ENCODE results near the gene MEAF6. TPM values are rescaled to one million over a fixed set of nuclear protein-coding genes. Genes with fewer than 3 reads are reported as not detected.

Gene MEAF6
- total RNA-seq, 2 donors from 2014 or later: 50.4 to 51.7 TPM

GRCh38 chr1:37497832-37498231, 16.7 kb downstream of the MEAF6 start:
- no peaks in the 10 kb centered on the region for H3K9me3 Mint-ChIP-seq
- no peak for DNase-seq
- Histone ChIP-seq H3K9me3 (ENCODE audit: control insufficient read depth, low read length) (no peaks in the 10 kb centered on the region), H3K4me3 (ENCODE audit: low read length) (no peak overlapping the region), H3K9ac (ENCODE audit: extremely low read depth, low read length, poor library complexity, severe bottlenecking) (no peak overlapping the region), H3K27ac (ENCODE audit: low read depth, low read length) (no peak overlapping the region), H3K36me3 (ENCODE audit: control insufficient read depth, insufficient read depth, low read length) (peaks cover 68% of the 10 kb centered on the region), H3K4me1 (ENCODE audit: control insufficient read depth, insufficient read depth, low read length) (no peaks in the 10 kb centered on the region), H3K27me3 (ENCODE audit: control insufficient read depth, insufficient read depth, low read length, poor library complexity, severe bottlenecking) (no peaks in the 10 kb centered on the region)
- no peaks in the 10 kb centered on the region for H3K27me3 Mint-ChIP-seq (ENCODE audit: insufficient read depth)
- no peak overlapping the region for H3K4me3 Mint-ChIP-seq
- 95 to 100% methylated on average over 2 of the region's 2 CpGs for whole genome bisulfite sequencing, 2 experiments (ENCODE audit: insufficient coverage in 1 of 2, insufficient read length in 1 of 2)
- no peaks in the 10 kb centered on the region for H3K4me1 Mint-ChIP-seq
- peaks cover 38% of the 10 kb centered on the region for H3K36me3 Mint-ChIP-seq (ENCODE audit: low read depth)
- TF ChIP-seq, protein P1, sequence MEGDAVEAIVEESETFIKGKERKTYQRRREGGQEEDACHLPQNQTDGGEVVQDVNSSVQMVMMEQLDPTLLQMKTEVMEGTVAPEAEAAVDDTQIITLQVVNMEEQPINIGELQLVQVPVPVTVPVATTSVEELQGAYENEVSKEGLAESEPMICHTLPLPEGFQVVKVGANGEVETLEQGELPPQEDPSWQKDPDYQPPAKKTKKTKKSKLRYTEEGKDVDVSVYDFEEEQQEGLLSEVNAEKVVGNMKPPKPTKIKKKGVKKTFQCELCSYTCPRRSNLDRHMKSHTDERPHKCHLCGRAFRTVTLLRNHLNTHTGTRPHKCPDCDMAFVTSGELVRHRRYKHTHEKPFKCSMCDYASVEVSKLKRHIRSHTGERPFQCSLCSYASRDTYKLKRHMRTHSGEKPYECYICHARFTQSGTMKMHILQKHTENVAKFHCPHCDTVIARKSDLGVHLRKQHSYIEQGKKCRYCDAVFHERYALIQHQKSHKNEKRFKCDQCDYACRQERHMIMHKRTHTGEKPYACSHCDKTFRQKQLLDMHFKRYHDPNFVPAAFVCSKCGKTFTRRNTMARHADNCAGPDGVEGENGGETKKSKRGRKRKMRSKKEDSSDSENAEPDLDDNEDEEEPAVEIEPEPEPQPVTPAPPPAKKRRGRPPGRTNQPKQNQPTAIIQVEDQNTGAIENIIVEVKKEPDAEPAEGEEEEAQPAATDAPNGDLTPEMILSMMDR (conservative IDR thresholded peaks at IDR 0.05): no peak
- no peak overlapping the region for H3K27ac Mint-ChIP-seq

- no peak overlapping the region for H3K4me3 Mint-ChIP-seq
- no peak overlapping the region for H3K4me3 ChIP-seq (ENCODE audit: low read length)
- H3K36me3 ChIP-seq (ENCODE audit: control insufficient read depth, insufficient read depth, low read length): peaks cover 65% of the 10 kb centered on the region
- H3K27me3 Mint-ChIP-seq (ENCODE audit: insufficient read depth): no peaks in the 10 kb centered on the region
- peaks cover 33% of the 10 kb centered on the region for H3K36me3 Mint-ChIP-seq (ENCODE audit: low read depth)
- no peaks in the 10 kb centered on the region for H3K27me3 ChIP-seq (ENCODE audit: control insufficient read depth, insufficient read depth, low read length, poor library complexity, severe bottlenecking)
- no peak overlapping the region for H3K27ac Mint-ChIP-seq
- 80 to 89% methylated on average over 1 of the region's 1 CpG for WGBS, 2 experiments (ENCODE audit: insufficient coverage in 1 of 2, insufficient read length in 1 of 2)
- H3K4me1 Mint-ChIP-seq: no peaks in the 10 kb centered on the region
- no peak overlapping the region for H3K27ac ChIP-seq (ENCODE audit: low read depth, low read length)
- H3K9me3 ChIP-seq (ENCODE audit: control insufficient read depth, low read length): no peaks in the 10 kb centered on the region
- no peaks in the 10 kb centered on the region for H3K4me1 ChIP-seq (ENCODE audit: control insufficient read depth, insufficient read depth, low read length)
- DNase-seq: no peak
- TF ChIP-seq, protein P1 (conservative IDR thresholded peaks at IDR 0.05): no peak
- no peak overlapping the region for H3K9ac ChIP-seq (ENCODE audit: extremely low read depth, low read length, poor library complexity, severe bottlenecking)
- no peaks in the 10 kb centered on the region for H3K9me3 Mint-ChIP-seq
Observed at GRCh38 chr1:37495875-37496274, 18.7 kb downstream of the MEAF6 start.

DNA sequence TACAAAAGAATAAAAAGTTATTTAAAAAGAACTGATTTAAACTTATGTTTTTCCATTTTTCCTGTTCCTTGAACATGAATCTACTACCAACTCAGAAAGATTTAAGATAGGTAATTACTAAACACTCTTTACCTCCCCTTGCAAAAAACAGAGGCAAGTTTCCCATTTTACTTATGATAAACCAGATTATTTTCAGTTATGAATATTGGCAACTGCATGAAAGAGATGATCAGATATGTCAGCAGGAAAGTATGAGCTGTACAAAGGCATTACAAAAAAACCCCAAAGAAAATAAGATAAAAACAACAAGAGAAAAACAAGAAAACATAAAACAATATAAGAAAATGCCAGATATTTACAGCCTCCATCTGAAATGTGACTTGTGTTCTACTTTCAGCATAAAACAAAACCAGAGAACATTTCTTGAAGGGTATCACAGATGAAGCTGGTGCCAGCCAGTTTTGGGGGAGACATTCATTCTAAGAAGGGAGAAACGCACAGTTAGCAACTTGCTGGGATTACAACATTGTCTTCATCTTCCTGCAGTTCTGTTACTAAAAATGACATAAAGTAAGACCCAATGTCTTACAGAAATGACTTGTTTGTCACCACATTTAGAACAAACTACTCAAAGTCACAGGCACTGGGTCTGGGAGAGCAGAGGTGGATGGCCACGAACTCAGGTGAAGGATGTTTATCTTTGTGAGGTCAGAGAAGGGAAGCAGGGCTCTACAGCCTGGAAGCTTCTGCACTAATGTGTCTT, 21.0 kb downstream of the MEAF6 start:
- no peak overlapping the region for H3K4me3 Mint-ChIP-seq
- H3K9me3 Mint-ChIP-seq: no peaks in the 10 kb centered on the region
- no peaks in the 10 kb centered on the region for H3K9me3 ChIP-seq (ENCODE audit: control insufficient read depth, low read length)
- DNase-seq: no peak
- peaks cover 57% of the 10 kb centered on the region for H3K36me3 ChIP-seq (ENCODE audit: control insufficient read depth, insufficient read depth, low read length)
- H3K27me3 ChIP-seq (ENCODE audit: control insufficient read depth, insufficient read depth, low read length, poor library complexity, severe bottlenecking): no peaks in the 10 kb centered on the region
- H3K9ac ChIP-seq (ENCODE audit: extremely low read depth, low read length, poor library complexity, severe bottlenecking): no peak overlapping the region
- no peaks in the 10 kb centered on the region for H3K4me1 Mint-ChIP-seq
- no peak overlapping the region for H3K27ac ChIP-seq (ENCODE audit: low read depth, low read length)
- WGBS, 2 experiments (ENCODE audit: insufficient coverage in 1 of 2, insufficient read length in 1 of 2): 90 to 98% methylated on average over 2 of the region's 2 CpGs
- TF ChIP-seq, protein P1 (conservative IDR thresholded peaks at IDR 0.05): no peak
- peaks cover 33% of the 10 kb centered on the region for H3K36me3 Mint-ChIP-seq (ENCODE audit: low read depth)
- H3K4me1 ChIP-seq (ENCODE audit: control insufficient read depth, insufficient read depth, low read length): no peaks in the 10 kb centered on the region
- H3K4me3 ChIP-seq (ENCODE audit: low read length): no peak overlapping the region
- H3K27ac Mint-ChIP-seq: no peak overlapping the region
- H3K27me3 Mint-ChIP-seq (ENCODE audit: insufficient read depth): no peaks in the 10 kb centered on the region

Measured in endodermal cell (in vitro differentiated cells).